ENCODE measurements around the gene IFRD1. TPM values are rescaled to one million over a fixed set of nuclear protein-coding genes. Genes with fewer than 3 reads are reported as not detected.

IFRD1 gene
- total and polyA plus RNA-seq, 2 donors from 2014 or later: 24.1 to 31.5 TPM

DNA sequence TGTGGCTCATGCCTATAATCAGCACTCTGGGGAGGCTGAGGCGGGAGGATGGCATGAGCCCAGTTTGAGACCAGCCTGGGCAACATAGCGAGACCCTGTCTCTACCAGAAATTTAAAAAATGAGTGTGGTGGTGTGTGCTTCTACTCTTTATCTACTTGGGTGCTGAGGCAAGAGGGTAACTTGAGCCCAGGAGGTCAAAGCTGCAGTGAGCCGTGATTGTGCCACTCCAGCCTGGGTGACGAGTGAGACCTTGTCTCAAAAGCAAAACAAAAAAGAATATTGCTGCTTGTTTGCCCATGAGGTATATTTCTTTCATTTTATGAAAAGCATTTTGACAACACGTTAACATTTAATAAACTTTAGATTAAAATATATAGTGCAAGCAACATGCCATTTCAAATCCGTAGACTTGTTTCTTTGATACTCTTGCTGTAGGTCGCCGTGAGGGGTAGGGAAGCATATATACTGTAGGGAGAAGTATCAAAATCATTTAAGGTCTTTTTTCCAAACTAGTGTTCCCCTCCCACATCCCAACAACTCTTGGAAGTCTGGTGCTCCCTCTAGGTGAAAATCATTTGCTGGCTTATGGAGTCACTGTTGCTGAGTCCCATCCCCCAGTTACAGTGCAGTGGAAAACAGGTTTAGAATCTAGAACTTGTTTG, 26.3 kb downstream of the IFRD1 start:
- FAIRE-seq: no peak
- Histone ChIP-seq H3K9me3 (ENCODE audit: control insufficient read depth in 2 of 3, insufficient read depth in 1 of 3, low read length in 3 of 3) (no peaks in the 10 kb centered on the region), H3K36me3 (ENCODE audit: control insufficient read depth in 2 of 3, insufficient read depth in 3 of 3, low read length in 3 of 3) (peaks cover 4 to 32% (median 11%) of the 10 kb centered on the region in 3 donors)

DNA sequence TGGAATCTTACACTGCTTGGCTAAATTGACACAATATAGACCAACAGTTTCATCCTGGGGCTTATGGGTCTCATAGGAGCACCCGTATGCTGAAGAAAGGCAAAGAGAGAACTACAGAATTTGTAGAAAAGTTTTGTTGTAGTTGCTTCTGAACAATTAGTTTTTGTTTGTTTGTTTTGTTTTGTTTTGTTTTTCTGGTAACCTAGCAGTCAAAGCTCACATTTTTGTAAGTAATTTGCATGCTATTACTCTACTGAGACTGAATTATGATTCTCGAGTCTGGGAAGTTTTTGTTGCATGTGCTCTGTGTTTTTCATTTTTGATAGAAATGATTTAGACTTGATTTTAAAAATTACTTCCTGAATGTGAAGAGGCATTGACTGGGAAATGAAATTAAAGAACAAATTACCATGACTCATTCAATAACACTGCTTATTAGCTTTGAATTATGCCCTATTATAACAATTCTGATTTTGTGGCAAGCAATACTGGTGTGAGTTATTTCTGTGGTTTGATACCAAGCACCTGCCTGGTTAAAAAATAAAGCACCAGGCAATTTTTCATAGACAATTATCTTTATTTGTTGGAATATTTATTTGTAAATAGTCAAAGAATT, 31.0 kb downstream of the IFRD1 start:
- no peak overlapping the region for H3K9ac ChIP-seq (ENCODE audit: low read length in 3 of 3)
- FAIRE-seq: no peak

More for the DNA sequence above, 26.3 kb downstream of the IFRD1 start:
- no peaks in the 10 kb centered on the region for H3K27me3 ChIP-seq (ENCODE audit: control insufficient read depth, insufficient read depth, low read length)
- no peak overlapping the region for H3K4me3 ChIP-seq (ENCODE audit: low read length in 3 of 3)
- DNase-seq: no peak
- TF ChIP-seq, protein P1, sequence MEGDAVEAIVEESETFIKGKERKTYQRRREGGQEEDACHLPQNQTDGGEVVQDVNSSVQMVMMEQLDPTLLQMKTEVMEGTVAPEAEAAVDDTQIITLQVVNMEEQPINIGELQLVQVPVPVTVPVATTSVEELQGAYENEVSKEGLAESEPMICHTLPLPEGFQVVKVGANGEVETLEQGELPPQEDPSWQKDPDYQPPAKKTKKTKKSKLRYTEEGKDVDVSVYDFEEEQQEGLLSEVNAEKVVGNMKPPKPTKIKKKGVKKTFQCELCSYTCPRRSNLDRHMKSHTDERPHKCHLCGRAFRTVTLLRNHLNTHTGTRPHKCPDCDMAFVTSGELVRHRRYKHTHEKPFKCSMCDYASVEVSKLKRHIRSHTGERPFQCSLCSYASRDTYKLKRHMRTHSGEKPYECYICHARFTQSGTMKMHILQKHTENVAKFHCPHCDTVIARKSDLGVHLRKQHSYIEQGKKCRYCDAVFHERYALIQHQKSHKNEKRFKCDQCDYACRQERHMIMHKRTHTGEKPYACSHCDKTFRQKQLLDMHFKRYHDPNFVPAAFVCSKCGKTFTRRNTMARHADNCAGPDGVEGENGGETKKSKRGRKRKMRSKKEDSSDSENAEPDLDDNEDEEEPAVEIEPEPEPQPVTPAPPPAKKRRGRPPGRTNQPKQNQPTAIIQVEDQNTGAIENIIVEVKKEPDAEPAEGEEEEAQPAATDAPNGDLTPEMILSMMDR (IDR thresholded peaks at IDR 0.05; ENCODE audit: borderline replicate concordance, extremely low read depth, insufficient read depth): no peak
- no peak overlapping the region for H3K9ac ChIP-seq (ENCODE audit: low read length in 3 of 3)
- intact Hi-C loops (cut with DNase I): no loop called here
- no peak overlapping the region for H3K27ac ChIP-seq (ENCODE audit: low read depth in 2 of 2, low read length in 2 of 2)
- H3K4me1 ChIP-seq (ENCODE audit: control insufficient read depth in 2 of 3, insufficient read depth in 2 of 3, low read depth in 1 of 3, low read length in 3 of 3): no peaks in the 10 kb centered on the region

DNA sequence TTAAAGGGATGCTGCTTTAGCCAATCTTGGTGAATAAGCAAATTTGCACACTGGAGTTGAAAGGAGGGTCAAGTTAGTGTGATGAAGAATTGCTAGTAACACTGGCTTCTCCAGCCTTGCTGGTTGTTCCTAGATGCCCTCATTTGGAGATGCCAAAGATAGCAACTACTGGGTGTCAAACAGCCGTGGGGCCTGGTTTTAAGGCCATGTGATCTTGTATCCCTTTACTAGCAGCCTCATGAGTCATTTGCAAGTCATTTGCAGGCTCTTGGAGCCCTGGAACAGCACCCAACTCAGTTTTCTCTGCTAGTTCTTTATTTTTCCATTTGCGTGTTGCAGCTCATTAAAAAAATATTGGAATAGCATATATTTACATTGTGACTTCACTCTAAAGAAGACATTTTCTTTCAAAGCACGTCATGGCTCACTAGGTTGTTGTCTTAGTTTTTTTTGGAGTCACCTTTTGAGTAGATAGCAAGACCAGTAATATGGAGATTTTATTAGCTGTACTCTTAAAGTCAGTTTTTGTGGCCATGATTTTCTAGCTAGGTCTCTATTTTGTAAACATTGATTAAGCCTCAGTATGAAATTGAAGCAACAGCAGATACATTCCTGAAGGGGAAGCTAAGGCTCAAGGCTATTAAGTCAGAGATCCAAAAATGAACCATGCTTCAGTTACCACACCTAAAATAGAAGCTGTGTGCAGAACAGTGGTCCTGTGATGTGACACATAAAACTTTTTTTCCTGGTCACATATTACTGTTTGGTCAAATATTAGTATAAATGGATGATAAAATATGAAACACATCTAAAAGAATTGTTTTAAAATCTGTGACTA, 31.8 kb downstream of the IFRD1 start:
- Histone ChIP-seq H3K9ac (ENCODE audit: low read length in 3 of 3) (no peak overlapping the region), H3K27ac (ENCODE audit: low read depth in 2 of 2, low read length in 2 of 2) (no peak overlapping the region), H3K9me3 (ENCODE audit: control insufficient read depth in 2 of 3, insufficient read depth in 1 of 3, low read length in 3 of 3) (no peaks in the 10 kb centered on the region), H3K4me1 (ENCODE audit: control insufficient read depth in 2 of 3, insufficient read depth in 2 of 3, low read depth in 1 of 3, low read length in 3 of 3) (peaks cover 0 to 7% (median 0%) of the 10 kb centered on the region in 3 donors), H3K27me3 (ENCODE audit: control insufficient read depth, insufficient read depth, low read length) (no peaks in the 10 kb centered on the region), H3K36me3 (ENCODE audit: control insufficient read depth in 2 of 3, insufficient read depth in 3 of 3, low read length in 3 of 3) (no peaks in the 10 kb centered on the region), H3K4me3 (ENCODE audit: low read length in 3 of 3) (no peak overlapping the region)
- DNase-seq (peak in 1 of 5 donors; percentile 50), FAIRE-seq (no peak)
- intact Hi-C loops (cut with DNase I): no loop called here
- TF ChIP-seq, protein P1 (IDR thresholded peaks at IDR 0.05; ENCODE audit: borderline replicate concordance, extremely low read depth, insufficient read depth): no peak

More for the DNA sequence above, 31.0 kb downstream of the IFRD1 start:
- TF ChIP-seq, protein P1 (IDR thresholded peaks at IDR 0.05; ENCODE audit: borderline replicate concordance, extremely low read depth, insufficient read depth): no peak
- Histone ChIP-seq H3K36me3 (ENCODE audit: control insufficient read depth in 2 of 3, insufficient read depth in 3 of 3, low read length in 3 of 3) (peaks cover 0 to 7% (median 0%) of the 10 kb centered on the region in 3 donors), H3K4me1 (ENCODE audit: control insufficient read depth in 2 of 3, insufficient read depth in 2 of 3, low read depth in 1 of 3, low read length in 3 of 3) (peaks cover 0 to 7% (median 0%) of the 10 kb centered on the region in 3 donors), H3K4me3 (ENCODE audit: low read length in 3 of 3) (no peak overlapping the region), H3K27ac (ENCODE audit: low read depth in 2 of 2, low read length in 2 of 2) (no peak overlapping the region), H3K27me3 (ENCODE audit: control insufficient read depth, insufficient read depth, low read length) (no peaks in the 10 kb centered on the region), H3K9me3 (ENCODE audit: control insufficient read depth in 2 of 3, insufficient read depth in 1 of 3, low read length in 3 of 3) (no peaks in the 10 kb centered on the region)
- no peak for DNase-seq
- intact Hi-C loops (cut with DNase I): no loop called here
